ENCODE measurements around the gene RAB24.

DNA sequence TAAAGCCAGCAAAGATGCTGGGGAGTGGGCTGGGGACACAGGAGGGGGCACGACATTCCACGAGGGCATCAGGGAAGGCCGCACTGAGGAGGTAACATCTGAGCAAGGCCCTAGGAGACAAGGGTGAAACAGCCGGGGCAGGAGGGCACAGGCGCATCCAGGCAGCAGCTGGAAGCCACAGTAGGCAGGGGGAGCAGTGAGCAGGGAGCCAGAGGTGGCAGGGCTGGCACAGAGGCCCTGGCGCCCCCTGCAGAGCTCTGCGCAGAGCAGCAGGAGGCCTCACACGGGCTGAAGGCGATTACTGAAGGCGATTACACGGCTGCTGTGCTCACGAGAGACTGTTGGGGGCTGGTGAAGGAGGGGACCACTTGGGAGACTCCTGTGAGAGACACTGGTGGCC is 32.6 kb upstream of the RAB24 start:
- TF ChIP-seq, protein P1, sequence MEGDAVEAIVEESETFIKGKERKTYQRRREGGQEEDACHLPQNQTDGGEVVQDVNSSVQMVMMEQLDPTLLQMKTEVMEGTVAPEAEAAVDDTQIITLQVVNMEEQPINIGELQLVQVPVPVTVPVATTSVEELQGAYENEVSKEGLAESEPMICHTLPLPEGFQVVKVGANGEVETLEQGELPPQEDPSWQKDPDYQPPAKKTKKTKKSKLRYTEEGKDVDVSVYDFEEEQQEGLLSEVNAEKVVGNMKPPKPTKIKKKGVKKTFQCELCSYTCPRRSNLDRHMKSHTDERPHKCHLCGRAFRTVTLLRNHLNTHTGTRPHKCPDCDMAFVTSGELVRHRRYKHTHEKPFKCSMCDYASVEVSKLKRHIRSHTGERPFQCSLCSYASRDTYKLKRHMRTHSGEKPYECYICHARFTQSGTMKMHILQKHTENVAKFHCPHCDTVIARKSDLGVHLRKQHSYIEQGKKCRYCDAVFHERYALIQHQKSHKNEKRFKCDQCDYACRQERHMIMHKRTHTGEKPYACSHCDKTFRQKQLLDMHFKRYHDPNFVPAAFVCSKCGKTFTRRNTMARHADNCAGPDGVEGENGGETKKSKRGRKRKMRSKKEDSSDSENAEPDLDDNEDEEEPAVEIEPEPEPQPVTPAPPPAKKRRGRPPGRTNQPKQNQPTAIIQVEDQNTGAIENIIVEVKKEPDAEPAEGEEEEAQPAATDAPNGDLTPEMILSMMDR (IDR thresholded peaks at IDR 0.05) = no peak
- no peak for TF ChIP-seq POLR2A (IDR thresholded peaks at IDR 0.05)
